Spleen (tissue), 11 donors: ENCODE data around the gene BCL2. TPM values are rescaled to one million over a fixed set of nuclear protein-coding genes. Genes with fewer than 3 reads are reported as not detected.

Experiments used
- DNase-seq: peaks from one replicate; pipeline ENCODE4 v3.0.0-alpha.2; 2020
- H3K27ac ChIP-seq, 8 donors: fragments of 200-600 bp; sonication (generic) in 7 of 8; 1 replicate in 4 of 8; 2 replicates in 4 of 8; pipeline versions ENCODE4 v1.5.0 to v1.8.0; 2016 to 2021; ENCODE audit warnings: inconsistent platforms in 4 of 8, mild to moderate bottlenecking in 4 of 8, moderate library complexity in 1 of 8
- H3K27me3 ChIP-seq, 7 donors: fragments of 200-600 bp; sonication (generic) in 6 of 7; replicated peaks in 1 of 7; 1 replicate in 4 of 7; 2 replicates in 3 of 7; pipeline versions ENCODE4 v1.5.0 to v1.8.0; 2016 to 2021; ENCODE audit warnings: inconsistent platforms in 3 of 7, mild to moderate bottlenecking in 1 of 7
- H3K36me3 ChIP-seq, 6 donors: fragments of 200-600 bp; sonication (generic) in 5 of 6; 1 replicate in 4 of 6; 2 replicates in 2 of 6; pipeline versions ENCODE4 v1.5.0 to v1.8.0; 2016 to 2021; ENCODE audit warnings: inconsistent platforms in 2 of 6
- H3K4me1 ChIP-seq, 6 donors: fragments of 200-600 bp; sonication (generic) in 5 of 6; 1 replicate in 3 of 6; 2 replicates in 3 of 6; pipeline versions ENCODE4 v1.5.0 to v1.8.0; 2016 to 2021; ENCODE audit warnings: inconsistent platforms in 3 of 6
- H3K4me3 ChIP-seq, 8 donors: fragments of 200-600 bp; sonication (generic) in 7 of 8; 1 replicate in 4 of 8; 2 replicates in 4 of 8; pipeline versions ENCODE4 v1.5.0 to v1.8.0; 2016 to 2021; ENCODE audit warnings: inconsistent platforms in 4 of 8, mild to moderate bottlenecking in 4 of 8, moderate library complexity in 2 of 8
- H3K9me3 ChIP-seq, 8 donors: fragments of 200-600 bp; sonication (generic) in 7 of 8; 1 replicate in 4 of 8; 2 replicates in 4 of 8; pipeline versions ENCODE4 v1.5.0 to v1.8.0; 2016 to 2021; ENCODE audit warnings: inconsistent platforms in 4 of 8
- POLR2A ChIP-seq, 3 donors: fragments of 450-650 bp; IDR thresholded peaks; one replicate each; pipeline ENCODE4 v1.5.1; 2017; ENCODE audit warnings: antibody characterized with exemption in 3 of 3, mild to moderate bottlenecking in 1 of 3
- POLR2AphosphoS5 ChIP-seq, 3 donors: sonication (generic); formaldehyde crosslinking; IDR thresholded peaks; one replicate each; pipeline ENCODE4 v1.5.1; 2017; ENCODE audit warnings: antibody characterized with exemption in 3 of 3
- WGBS, 5 donors: extraction: QIAGEN DNeasy Blood & Tissue Kit in 3 of 5; methylation state at CpG; one replicate each; pipeline versions ENCODE4 v1.1.5 to v1.1.7; 2013 to 2018; 5-methylcytosine and 5-hydroxymethylcytosine counted together
- intact Hi-C: fragments of 100-400 bp; cut with DNase I; formaldehyde crosslinking; loops from one replicate; pipeline ENCODE4 v1.15.0; 2023; ENCODE audit warnings: low total_unique reads
- polyA plus RNA-seq, 3 donors: library from polyadenylated mRNA; stranded (reverse); fragments of 200-250 nt; gene quantifications; one replicate each; pipeline ENCODE4 v1.2.1, GENCODE V29; 2013
- total RNA-seq, 7 donors: library from RNA; depleted of rRNA in 3 of 7; stranded (reverse); fragments of >200 nt in 3 of 7; fragmentation: NEBNext Ultra II Directional in 4 of 7; extraction: Animal tissue kit (Norgen Biotek cat#: 25700) in 4 of 7; gene quantifications; one replicate each; pipeline versions ENCODE4 v1.1.0 to v1.2.1, GENCODE V29; 2016 to 2021
- TF ChIP-seq, protein P1 (sequence below), 11 experiments: fragments of 200-600 bp in 7 of 11; fragments of 450-650 bp in 4 of 11; sonication (generic) in 4 of 11; IDR thresholded peaks in 8 of 11; conservative IDR thresholded peaks in 3 of 11; 1 replicate in 7 of 11; 2 replicates in 4 of 11; pipeline versions ENCODE4 v1.4.0 to v1.8.0; 2016 to 2021; ENCODE audit warnings: antibody characterized with exemption in 11 of 11, inconsistent platforms in 4 of 11, mild to moderate bottlenecking in 1 of 11
- donor health status: healthy with polysubstance abuse.
- donor health status: DM: no; HTN: no; CAD: no; lungs with moderate emphysema.
- donor health status: DM: no; HTN: no; CAD: no.
- donor health status: Bipolar disorder and iron deficiency.
- donor health status: healthy.
- donor health status: DM: no; HTN: no; CAD: no.
- donor health status: DM: yes; HTN: yes; CAD: no.

BCL2 gene
- total and polyA plus RNA-seq, 10 donors, result 9.6 to 112 (median 69.1) TPM

DNA sequence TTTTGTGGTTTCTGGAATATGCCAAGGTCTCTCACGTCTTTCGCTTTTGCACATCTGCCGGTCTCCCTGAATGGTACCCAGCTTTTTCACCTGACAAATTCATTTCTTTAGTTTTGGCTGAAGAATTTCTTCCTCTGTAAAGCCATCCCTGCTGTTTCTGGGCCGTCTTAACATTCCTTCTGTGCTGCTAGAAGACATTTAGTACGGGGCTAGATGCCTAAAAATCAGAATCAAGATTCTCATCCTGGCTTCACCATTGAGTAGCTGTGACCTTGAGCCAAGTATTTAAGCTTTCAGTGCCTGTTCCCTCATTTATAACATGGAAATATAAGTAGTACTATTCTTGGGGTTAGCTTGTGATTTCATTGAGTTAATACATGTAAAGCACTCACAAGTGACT is 6.4 kb upstream of the BCL2 start:
- WGBS, 5 donors, result 86 to 94% (median 88%) methylated on average over 5 of the region's 5 CpGs
- Histone ChIP-seq H3K4me1 (peaks cover 6 to 24% (median 19%) of the 10 kb centered on the region in 6 donors), H3K27me3 (no peaks in the 10 kb centered on the region), H3K36me3 (peaks cover 0 to 18% (median 6%) of the 10 kb centered on the region in 6 donors), H3K4me3 (no peak overlapping the region), H3K9me3 (no peaks in the 10 kb centered on the region), H3K27ac (no peak overlapping the region)
- TF ChIP-seq, protein P1, sequence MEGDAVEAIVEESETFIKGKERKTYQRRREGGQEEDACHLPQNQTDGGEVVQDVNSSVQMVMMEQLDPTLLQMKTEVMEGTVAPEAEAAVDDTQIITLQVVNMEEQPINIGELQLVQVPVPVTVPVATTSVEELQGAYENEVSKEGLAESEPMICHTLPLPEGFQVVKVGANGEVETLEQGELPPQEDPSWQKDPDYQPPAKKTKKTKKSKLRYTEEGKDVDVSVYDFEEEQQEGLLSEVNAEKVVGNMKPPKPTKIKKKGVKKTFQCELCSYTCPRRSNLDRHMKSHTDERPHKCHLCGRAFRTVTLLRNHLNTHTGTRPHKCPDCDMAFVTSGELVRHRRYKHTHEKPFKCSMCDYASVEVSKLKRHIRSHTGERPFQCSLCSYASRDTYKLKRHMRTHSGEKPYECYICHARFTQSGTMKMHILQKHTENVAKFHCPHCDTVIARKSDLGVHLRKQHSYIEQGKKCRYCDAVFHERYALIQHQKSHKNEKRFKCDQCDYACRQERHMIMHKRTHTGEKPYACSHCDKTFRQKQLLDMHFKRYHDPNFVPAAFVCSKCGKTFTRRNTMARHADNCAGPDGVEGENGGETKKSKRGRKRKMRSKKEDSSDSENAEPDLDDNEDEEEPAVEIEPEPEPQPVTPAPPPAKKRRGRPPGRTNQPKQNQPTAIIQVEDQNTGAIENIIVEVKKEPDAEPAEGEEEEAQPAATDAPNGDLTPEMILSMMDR (IDR thresholded peaks at IDR 0.05 in 8 of 11, conservative IDR thresholded peaks at IDR 0.05 in 3 of 11), result no peak
- no peak for TF ChIP-seq POLR2A (IDR thresholded peaks at IDR 0.05)
- no peak for TF ChIP-seq POLR2AphosphoS5 (IDR thresholded peaks at IDR 0.05)
- intact Hi-C loops, result no loop called here
- no peak for DNase-seq

DNA sequence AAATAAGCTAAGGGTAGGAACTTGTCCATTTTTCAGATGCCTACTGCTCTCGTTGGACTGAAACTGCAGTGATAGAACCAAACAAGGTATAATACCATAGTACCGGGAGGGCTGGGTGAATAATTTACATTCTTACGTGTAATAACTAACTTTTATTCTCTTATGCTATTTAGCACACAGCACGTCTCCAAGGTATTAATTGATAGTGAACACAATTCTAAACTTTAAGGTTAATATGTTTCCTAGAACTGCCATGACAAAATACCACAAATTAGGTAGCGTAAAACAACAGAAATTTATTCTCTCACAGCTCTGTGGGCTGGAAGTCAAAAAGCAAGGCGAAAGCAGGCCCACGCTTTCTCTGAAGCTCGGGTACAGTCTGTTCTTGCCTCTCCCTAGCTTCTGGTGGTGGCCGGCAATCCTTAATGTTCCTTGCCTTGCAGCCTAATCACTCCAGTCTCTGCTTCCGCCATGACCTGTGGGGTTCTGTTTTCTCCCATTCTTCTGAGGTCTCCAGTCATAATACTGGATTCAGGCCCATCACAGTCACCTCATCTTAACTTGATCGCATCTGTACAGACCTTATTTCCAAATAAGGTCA is 5.6 kb upstream of the BCL2 start:
- intact Hi-C loops, result no loop called here
- DNase-seq, result no peak

DNA sequence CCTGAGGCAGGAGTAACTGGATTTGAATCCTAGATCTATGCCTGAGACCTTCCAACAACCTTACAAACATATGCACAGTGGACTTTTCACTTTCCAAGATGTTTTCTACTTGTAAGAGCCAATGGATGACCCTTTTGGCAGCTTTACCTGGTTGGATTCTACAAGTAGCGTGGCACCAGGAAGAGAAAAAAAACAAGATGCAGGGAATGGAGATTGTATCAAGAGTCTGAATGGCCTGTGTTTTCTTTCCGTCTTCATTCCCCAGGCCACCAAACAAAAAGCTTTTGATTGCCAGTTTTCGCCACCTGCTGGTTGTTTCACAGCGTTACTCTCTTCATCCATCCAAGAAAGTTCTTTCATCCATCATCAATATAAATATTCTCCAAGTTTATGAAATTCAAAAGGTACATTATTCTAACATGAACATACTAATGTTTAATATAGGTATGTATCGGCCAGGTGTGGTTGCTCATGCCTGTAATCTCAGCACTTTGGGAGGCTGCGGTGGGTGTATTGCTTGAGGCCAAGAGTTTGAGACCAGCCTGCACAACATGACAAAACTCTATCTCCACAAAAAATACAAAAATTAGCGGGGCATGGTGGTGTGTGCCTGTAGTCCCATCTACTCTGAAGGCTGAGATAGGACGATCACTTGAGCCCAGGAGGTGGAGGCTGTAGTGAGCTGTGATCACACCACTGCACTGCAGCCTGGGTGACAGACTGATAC is 3.5 kb upstream of the BCL2 start:
- Histone ChIP-seq H3K36me3 (no peaks in the 10 kb centered on the region), H3K4me3 (no peak overlapping the region), H3K4me1 (peaks cover 10 to 42% (median 30%) of the 10 kb centered on the region in 6 donors), H3K27me3 (peaks cover 0 to 4% (median 0%) of the 10 kb centered on the region in 7 donors), H3K9me3 (no peaks in the 10 kb centered on the region), H3K27ac (peak overlapping the region in 5 of 8 donors; percentile 23 to 92 (median 39))
- TF ChIP-seq POLR2AphosphoS5 (IDR thresholded peaks at IDR 0.05), result no peak
- TF ChIP-seq, protein P1 (IDR thresholded peaks at IDR 0.05 in 8 of 11, conservative IDR thresholded peaks at IDR 0.05 in 3 of 11), result peak; percentile 47 to 92 (median 83)
- WGBS, 5 donors, result 30 to 39% (median 34%) methylated on average over 8 of the region's 8 CpGs
- intact Hi-C loops, result loop anchor here (5.0 kb wide), 2 partner anchors 191 to 306 kb away; no protein-coding TSS in a partner anchor
- DNase-seq, result no peak

More for the DNA sequence above, 5.6 kb upstream of the BCL2 start:
- TF ChIP-seq, protein P1 (IDR thresholded peaks at IDR 0.05 in 8 of 11, conservative IDR thresholded peaks at IDR 0.05 in 3 of 11), result no peak
- TF ChIP-seq POLR2A (IDR thresholded peaks at IDR 0.05) (no peak), POLR2AphosphoS5 (IDR thresholded peaks at IDR 0.05) (no peak)
- H3K27me3 ChIP-seq, result no peaks in the 10 kb centered on the region
- no peak overlapping the region for H3K27ac ChIP-seq
- peaks cover 10 to 30% (median 23%) of the 10 kb centered on the region in 6 donors for H3K4me1 ChIP-seq
- no peak overlapping the region for H3K4me3 ChIP-seq
- no peaks in the 10 kb centered on the region for H3K9me3 ChIP-seq
- H3K36me3 ChIP-seq, result peaks cover 0 to 10% (median 0%) of the 10 kb centered on the region in 6 donors
- WGBS, 5 donors, result 89 to 93% (median 92%) methylated on average over 11 of the region's 11 CpGs

DNA sequence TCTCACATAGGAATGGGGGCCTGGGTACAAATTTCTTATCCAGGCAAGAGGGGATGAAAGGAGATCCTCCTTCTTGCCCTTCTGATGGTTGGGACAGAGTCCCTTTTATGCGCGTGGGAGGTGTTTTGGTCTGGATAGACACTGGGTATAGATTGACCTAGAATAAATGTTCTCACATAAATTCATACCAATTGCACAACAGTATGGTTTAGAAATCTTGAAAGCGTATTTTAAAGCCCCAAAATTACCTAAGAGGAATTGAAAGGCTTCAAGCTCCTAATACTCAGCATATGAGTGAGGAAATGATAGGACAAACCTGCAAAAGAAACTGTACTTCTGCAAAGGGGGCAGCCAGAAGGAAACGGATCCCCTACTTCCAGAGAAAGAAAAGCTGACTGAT is 2.6 kb upstream of the BCL2 start:
- Histone ChIP-seq H3K27me3 (peaks cover 0 to 4% (median 0%) of the 10 kb centered on the region in 7 donors), H3K36me3 (no peaks in the 10 kb centered on the region), H3K9me3 (no peaks in the 10 kb centered on the region), H3K4me1 (peaks cover 10 to 51% (median 38%) of the 10 kb centered on the region in 6 donors), H3K4me3 (no peak overlapping the region), H3K27ac (peak overlapping the region in 5 of 8 donors; percentile 23 to 92 (median 39))
- no peak for TF ChIP-seq POLR2AphosphoS5 (IDR thresholded peaks at IDR 0.05)
- TF ChIP-seq, protein P1 (IDR thresholded peaks at IDR 0.05 in 8 of 11, conservative IDR thresholded peaks at IDR 0.05 in 3 of 11), result no peak
- intact Hi-C loops, result loop anchor here (5.0 kb wide), 2 partner anchors 190 to 305 kb away; no protein-coding TSS in a partner anchor
- no peak for DNase-seq
- 41 to 69% (median 58%) methylated on average over 4 of the region's 4 CpGs for WGBS, 5 donors
